OCI-LY1 (cell line): ENCODE data around the gene TXNDC11.

ENCODE experiments used
- H2AFZ ChIP-seq: fragments of 200-600 bp; sonication (generic), shearing (Covaris generic); 2 replicates; pipeline ENCODE4 v1.6.0; 2014; ENCODE audit warnings: antibody characterized with exemption, mild to moderate bottlenecking, low read length
- H3F3A ChIP-seq: fragments of 200-600 bp; sonication (generic), shearing (Covaris generic); 2 replicates; pipeline ENCODE4 v1.6.0; 2014; ENCODE audit warnings: mild to moderate bottlenecking, antibody characterized with exemption, low read length, moderate library complexity; ENCODE audit not compliant: insufficient read depth
- H3K27ac ChIP-seq: fragments of 200-600 bp; sonication (generic); 2 replicates; pipeline ENCODE4 v1.5.1; 2014; ENCODE audit warnings: low read length, mixed run types, mild to moderate bottlenecking, low read depth; ENCODE audit not compliant: poor library complexity, severe bottlenecking
- H3K27me3 ChIP-seq: fragments of 200-600 bp; sonication (generic); 2 replicates; pipeline ENCODE4 v1.6.0; 2014; ENCODE audit warnings: antibody characterized with exemption, mild to moderate bottlenecking, low read length, moderate library complexity; ENCODE audit not compliant: insufficient read depth
- H3K36me3 ChIP-seq: fragments of 200-600 bp; sonication (generic); 2 replicates; pipeline ENCODE4 v1.6.1; 2014; ENCODE audit warnings: mild to moderate bottlenecking, antibody characterized with exemption, low read length, moderate library complexity, mixed read lengths; ENCODE audit not compliant: insufficient read depth
- H3K4me1 ChIP-seq: fragments of 200-600 bp; sonication (generic); 2 replicates; pipeline ENCODE4 v1.5.1; 2014; ENCODE audit warnings: mild to moderate bottlenecking, low read length, moderate library complexity; ENCODE audit not compliant: insufficient read depth, severe bottlenecking
- H3K4me2 ChIP-seq: fragments of 200-600 bp; sonication (generic), shearing (Covaris generic); 2 replicates; pipeline ENCODE4 v1.6.1; 2014; ENCODE audit warnings: low read length
- H3K4me3 ChIP-seq: fragments of 200-600 bp; sonication (generic); 2 replicates; pipeline ENCODE4 v1.5.1; 2014; ENCODE audit warnings: low read length, low read depth, mild to moderate bottlenecking, mixed read lengths; ENCODE audit not compliant: poor library complexity, severe bottlenecking
- H3K79me2 ChIP-seq: fragments of 200-600 bp; shearing (Covaris generic); 2 replicates; pipeline ENCODE4 v1.6.1; 2016; ENCODE audit warnings: mixed run types, low read length, mixed read lengths; ENCODE audit not compliant: insufficient read depth
- H3K9ac ChIP-seq: fragments of 200-600 bp; sonication (generic), shearing (Covaris generic); 2 replicates; pipeline ENCODE4 v1.6.1; 2014; ENCODE audit warnings: mild to moderate bottlenecking, low read length, mixed read lengths
- H3K9me2 ChIP-seq: fragments of 200-600 bp; sonication (generic), shearing (Covaris generic); 2 replicates; pipeline ENCODE4 v1.6.1; 2014; ENCODE audit warnings: low read depth, mild to moderate bottlenecking, low read length, mixed read lengths
- H3K9me3 ChIP-seq: fragments of 200-600 bp; shearing (Covaris generic); 2 replicates; pipeline ENCODE4 v1.6.1; 2014; ENCODE audit warnings: low read length, mixed read lengths
- H4K20me1 ChIP-seq: fragments of 200-600 bp; sonication (generic), shearing (Covaris generic); 2 replicates; pipeline ENCODE4 v1.6.0; 2016; ENCODE audit warnings: mild to moderate bottlenecking, low read length; ENCODE audit not compliant: insufficient read depth
- EZH2 ChIP-seq: fragments of 200-600 bp; sonication (generic), shearing (Covaris generic); IDR thresholded peaks from 2 replicates; pipeline ENCODE4 v1.8.0; 2017; ENCODE audit warnings: borderline replicate concordance, mixed run types, mild to moderate bottlenecking, antibody characterized with exemption, low read length, moderate library complexity, mixed read lengths
- TF ChIP-seq, protein P1 (sequence below): fragments of 200-600 bp; sonication (generic), shearing (Covaris generic); IDR thresholded peaks from 2 replicates; pipeline ENCODE4 v1.5.1; 2017; ENCODE audit warnings: mild to moderate bottlenecking, antibody characterized with exemption, low read length, moderate library complexity, mixed read lengths

The TXNDC11 gene

DNA sequence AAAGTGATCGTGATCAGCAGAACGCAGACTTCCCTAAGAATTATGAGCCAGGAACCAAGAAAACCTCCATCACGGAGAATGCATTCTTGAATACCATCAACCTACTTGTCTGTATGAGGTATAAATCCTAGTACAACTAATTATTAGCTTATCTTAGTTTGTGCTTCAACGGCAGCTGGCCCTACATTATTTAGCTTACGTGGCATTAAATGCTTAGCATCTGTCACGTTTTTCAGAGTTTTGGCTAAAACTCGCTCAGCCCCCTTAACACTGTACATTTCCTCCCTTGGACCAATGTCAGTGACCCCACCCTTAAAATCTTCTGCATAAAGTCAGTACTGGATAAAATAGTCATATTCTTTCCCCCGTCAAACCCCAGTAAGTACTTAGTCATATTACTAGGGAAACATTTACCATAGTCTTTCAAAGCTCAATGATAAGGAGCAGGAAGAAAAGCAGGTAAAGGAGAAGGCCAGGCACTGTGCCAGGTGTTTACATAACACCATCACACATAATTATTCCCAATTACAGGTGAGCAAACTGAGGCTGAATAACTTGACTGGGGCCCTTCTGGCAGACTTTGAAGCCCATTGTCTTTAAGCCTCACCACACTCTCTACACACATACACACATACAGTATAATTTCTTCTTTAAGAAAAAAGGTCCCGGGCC is 16.6 kb upstream of the TXNDC11 start:
- Histone ChIP-seq H2AFZ (no peak overlapping the region), H3K9me2 (no peaks in the 10 kb centered on the region), H3K4me3 (no peak overlapping the region), H3K9ac (no peak overlapping the region), H3K4me1 (no peaks in the 10 kb centered on the region), H3K9me3 (no peaks in the 10 kb centered on the region), H3K27ac (no peak overlapping the region), H3K79me2 (no peaks in the 10 kb centered on the region), H3K36me3 (peaks cover 83% of the 10 kb centered on the region), H3K27me3 (no peaks in the 10 kb centered on the region), H3F3A (no peaks in the 10 kb centered on the region), H4K20me1 (no peaks in the 10 kb centered on the region), H3K4me2 (no peak overlapping the region)
- TF ChIP-seq, protein P1, sequence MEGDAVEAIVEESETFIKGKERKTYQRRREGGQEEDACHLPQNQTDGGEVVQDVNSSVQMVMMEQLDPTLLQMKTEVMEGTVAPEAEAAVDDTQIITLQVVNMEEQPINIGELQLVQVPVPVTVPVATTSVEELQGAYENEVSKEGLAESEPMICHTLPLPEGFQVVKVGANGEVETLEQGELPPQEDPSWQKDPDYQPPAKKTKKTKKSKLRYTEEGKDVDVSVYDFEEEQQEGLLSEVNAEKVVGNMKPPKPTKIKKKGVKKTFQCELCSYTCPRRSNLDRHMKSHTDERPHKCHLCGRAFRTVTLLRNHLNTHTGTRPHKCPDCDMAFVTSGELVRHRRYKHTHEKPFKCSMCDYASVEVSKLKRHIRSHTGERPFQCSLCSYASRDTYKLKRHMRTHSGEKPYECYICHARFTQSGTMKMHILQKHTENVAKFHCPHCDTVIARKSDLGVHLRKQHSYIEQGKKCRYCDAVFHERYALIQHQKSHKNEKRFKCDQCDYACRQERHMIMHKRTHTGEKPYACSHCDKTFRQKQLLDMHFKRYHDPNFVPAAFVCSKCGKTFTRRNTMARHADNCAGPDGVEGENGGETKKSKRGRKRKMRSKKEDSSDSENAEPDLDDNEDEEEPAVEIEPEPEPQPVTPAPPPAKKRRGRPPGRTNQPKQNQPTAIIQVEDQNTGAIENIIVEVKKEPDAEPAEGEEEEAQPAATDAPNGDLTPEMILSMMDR = no peak
- no peak for TF ChIP-seq EZH2

DNA sequence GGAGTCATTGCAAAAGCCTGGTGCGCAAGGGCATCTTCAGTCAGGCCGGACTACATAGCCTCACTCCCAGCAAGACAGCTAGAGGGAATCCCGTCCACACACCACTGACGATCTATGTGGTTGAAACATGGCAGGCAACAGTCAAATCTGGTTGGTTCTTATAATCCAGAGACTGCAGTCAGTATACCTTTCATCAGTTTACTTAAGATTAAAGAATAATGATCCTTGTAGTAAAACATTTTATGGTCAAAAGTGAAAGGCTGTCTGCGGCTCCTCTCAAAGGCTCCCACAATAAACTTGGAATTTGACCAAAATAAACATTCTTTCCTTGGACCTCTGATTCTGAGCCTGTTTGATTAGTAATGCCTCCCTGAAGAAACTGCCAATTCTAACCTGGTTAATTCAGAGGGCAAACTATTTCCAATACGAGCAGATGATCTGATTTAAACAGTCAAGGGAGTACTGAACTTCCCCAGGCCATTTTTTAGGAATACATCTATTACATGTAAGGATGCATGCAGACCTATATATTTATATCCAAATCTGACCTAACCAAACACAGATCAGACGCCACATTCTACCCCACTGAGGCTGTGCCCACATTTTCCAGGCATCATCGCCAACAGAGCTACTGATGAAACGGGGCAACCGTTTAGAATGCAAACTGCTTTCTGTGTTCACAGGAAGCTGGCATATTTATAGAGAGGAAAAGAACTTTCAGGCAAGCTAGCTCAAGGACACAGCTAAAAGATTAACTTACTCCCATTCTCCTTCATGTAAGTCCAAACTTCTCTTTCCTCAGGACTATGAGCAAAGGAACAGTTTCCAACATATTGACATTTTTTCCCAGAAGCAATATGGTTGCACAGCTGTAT is 15.3 kb upstream of the TXNDC11 start:
- Histone ChIP-seq H3K36me3 (peaks cover 89% of the 10 kb centered on the region), H3K4me3 (no peak overlapping the region), H4K20me1 (no peaks in the 10 kb centered on the region), H3K9me3 (no peaks in the 10 kb centered on the region), H3K27ac (no peak overlapping the region), H3F3A (no peaks in the 10 kb centered on the region), H3K4me2 (no peak overlapping the region), H3K9ac (no peak overlapping the region), H3K9me2 (no peaks in the 10 kb centered on the region), H3K79me2 (no peaks in the 10 kb centered on the region), H3K4me1 (no peaks in the 10 kb centered on the region), H3K27me3 (no peaks in the 10 kb centered on the region), H2AFZ (no peak overlapping the region)
- TF ChIP-seq, protein P1 = no peak
- no peak for TF ChIP-seq EZH2

DNA sequence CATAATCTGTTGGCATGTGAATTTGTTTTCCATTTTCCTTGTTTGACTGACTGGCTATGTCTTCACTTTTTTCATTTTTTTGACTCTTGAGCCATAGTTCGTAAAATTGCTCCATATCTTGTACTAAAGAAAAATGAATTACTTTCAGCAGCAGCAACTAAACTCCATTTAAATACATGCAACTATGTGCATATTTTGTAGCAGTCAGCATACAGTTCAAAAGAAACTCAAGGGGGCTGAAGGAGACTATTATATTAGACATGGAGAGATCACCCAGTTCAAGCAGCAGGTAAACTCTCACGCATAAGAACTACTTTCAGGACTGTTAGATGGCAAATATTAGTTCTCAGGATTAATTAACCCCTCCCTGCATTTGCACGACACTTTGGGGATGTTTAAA is 13.6 kb upstream of the TXNDC11 start:
- Histone ChIP-seq H4K20me1 (no peaks in the 10 kb centered on the region), H3K9me3 (no peaks in the 10 kb centered on the region), H3K27me3 (no peaks in the 10 kb centered on the region), H3K9me2 (no peaks in the 10 kb centered on the region), H3K36me3 (peaks cover 89% of the 10 kb centered on the region), H3K9ac (no peak overlapping the region), H3F3A (no peaks in the 10 kb centered on the region; the same call in 1 of the 2 replicates), H3K79me2 (no peaks in the 10 kb centered on the region), H3K4me3 (no peak overlapping the region), H3K4me1 (no peaks in the 10 kb centered on the region), H3K4me2 (no peak overlapping the region), H2AFZ (no peak overlapping the region), H3K27ac (no peak overlapping the region)
- no peak for TF ChIP-seq EZH2
- TF ChIP-seq, protein P1 = no peak
